ENCODE data around the gene PIGU. TPM values are rescaled to one million over a fixed set of nuclear protein-coding genes. Genes with fewer than 3 reads are reported as not detected.

Gene PIGU
- total RNA-seq, 1 donor from 2014 or later: 12.3 TPM

GRCh38 chr20:34557936-34558319 is 119.0 kb downstream of the PIGU start:
- intact Hi-C loops (cut with DNase I): no loop called here

GRCh38 chr20:34553366-34553867 is 123.5 kb downstream of the PIGU start:
- Histone ChIP-seq H3K27me3 (no peaks in the 10 kb centered on the region), H3K27ac (no peak overlapping the region), H3K36me3 (no peaks in the 10 kb centered on the region), H3K4me1 (peaks cover 13% of the 10 kb centered on the region), H3K9me3 (no peaks in the 10 kb centered on the region), H3K4me3 (no peak overlapping the region)
- DNase-seq (ENCODE audit: extremely low spot score in 2 of 2): no peak
- TF ChIP-seq POLR2A (IDR thresholded peaks at IDR 0.05) (no peak), POLR2AphosphoS5 (IDR thresholded peaks at IDR 0.05; ENCODE audit: insufficient read depth in 1 of 2, low read depth in 1 of 2) (no peak), CTCF (IDR thresholded peaks at IDR 0.05) (no peak)
- intact Hi-C loops (cut with DNase I): no loop called here

More at GRCh38 chr20:34557936-34558319, 119.0 kb downstream of the PIGU start:
- Histone ChIP-seq H3K27me3 (no peaks in the 10 kb centered on the region), H3K9me3 (no peaks in the 10 kb centered on the region), H3K4me1 (peaks cover 23% of the 10 kb centered on the region), H3K4me3 (peak overlapping the region; percentile 78 to 94), H3K27ac (peak overlapping the region; percentile 95), H3K36me3 (no peaks in the 10 kb centered on the region)
- no peak for DNase-seq (ENCODE audit: extremely low spot score in 2 of 2)
- TF ChIP-seq POLR2AphosphoS5 (IDR thresholded peaks at IDR 0.05; ENCODE audit: insufficient read depth in 1 of 2, low read depth in 1 of 2) (no peak), CTCF (IDR thresholded peaks at IDR 0.05) (no peak), POLR2A (IDR thresholded peaks at IDR 0.05) (no peak)

GRCh38 chr20:34552569-34552968 is 124.3 kb downstream of the PIGU start:
- H3K4me1 ChIP-seq: peaks cover 7% of the 10 kb centered on the region
- intact Hi-C loops (cut with DNase I): no loop called here
- H3K9me3 ChIP-seq: no peaks in the 10 kb centered on the region
- no peak for DNase-seq (ENCODE audit: extremely low spot score in 2 of 2)
- H3K27me3 ChIP-seq: no peaks in the 10 kb centered on the region
- no peaks in the 10 kb centered on the region for H3K36me3 ChIP-seq
- H3K27ac ChIP-seq: no peak overlapping the region
- TF ChIP-seq POLR2A (IDR thresholded peaks at IDR 0.05) (no peak), POLR2AphosphoS5 (IDR thresholded peaks at IDR 0.05; ENCODE audit: insufficient read depth in 1 of 2, low read depth in 1 of 2) (no peak), CTCF (IDR thresholded peaks at IDR 0.05) (no peak)
- no peak overlapping the region for H3K4me3 ChIP-seq

GRCh38 chr20:34549929-34550305 is 127.0 kb downstream of the PIGU start:
- TF ChIP-seq POLR2A (IDR thresholded peaks at IDR 0.05): no peak
- no peak for TF ChIP-seq POLR2AphosphoS5 (IDR thresholded peaks at IDR 0.05; ENCODE audit: insufficient read depth in 1 of 2, low read depth in 1 of 2)
- no peak for TF ChIP-seq CTCF (IDR thresholded peaks at IDR 0.05)
- Histone ChIP-seq H3K4me1 (peaks cover 1% of the 10 kb centered on the region), H3K9me3 (no peaks in the 10 kb centered on the region), H3K4me3 (no peak overlapping the region), H3K27ac (no peak overlapping the region), H3K27me3 (no peaks in the 10 kb centered on the region), H3K36me3 (no peaks in the 10 kb centered on the region)
- DNase-seq (ENCODE audit: extremely low spot score in 2 of 2): no peak
- intact Hi-C loops (cut with DNase I): no loop called here

GRCh38 chr20:34549291-34549928 is 127.5 kb downstream of the PIGU start:
- TF ChIP-seq POLR2AphosphoS5 (IDR thresholded peaks at IDR 0.05; ENCODE audit: insufficient read depth in 1 of 2, low read depth in 1 of 2) (no peak), CTCF (IDR thresholded peaks at IDR 0.05) (no peak), POLR2A (IDR thresholded peaks at IDR 0.05) (no peak)
- Histone ChIP-seq H3K4me1 (peaks cover 6% of the 10 kb centered on the region), H3K27ac (no peak overlapping the region), H3K27me3 (no peaks in the 10 kb centered on the region), H3K4me3 (no peak overlapping the region), H3K36me3 (no peaks in the 10 kb centered on the region), H3K9me3 (no peaks in the 10 kb centered on the region)
- intact Hi-C loops (cut with DNase I): no loop called here
- no peak for DNase-seq (ENCODE audit: extremely low spot score in 2 of 2)
